GM21360 (cell line): ENCODE data around the gene CMTM2.
"Not testable (repeated sequence)": the region's sequence is repeated elsewhere in the genome, so short reads cannot be mapped to it uniquely, and the experiment has no call there.

Experiments
- ATAC-seq: cut with Tn5 transposase; IDR thresholded peaks from one replicate; pipeline ENCODE4 v1.9.1; 2021; ENCODE audit warnings: mild to moderate bottlenecking, moderate library complexity; ENCODE audit not compliant: unreplicated experiment

The CMTM2 gene

GRCh38 chr16:66581246-66581952 is 2.1 kb downstream of the CMTM2 start:
- no peak for ATAC-seq

- ATAC-seq, result no peak
Measured at GRCh38 chr16:66585481-66586239, 6.4 kb downstream of the CMTM2 start.

DNA sequence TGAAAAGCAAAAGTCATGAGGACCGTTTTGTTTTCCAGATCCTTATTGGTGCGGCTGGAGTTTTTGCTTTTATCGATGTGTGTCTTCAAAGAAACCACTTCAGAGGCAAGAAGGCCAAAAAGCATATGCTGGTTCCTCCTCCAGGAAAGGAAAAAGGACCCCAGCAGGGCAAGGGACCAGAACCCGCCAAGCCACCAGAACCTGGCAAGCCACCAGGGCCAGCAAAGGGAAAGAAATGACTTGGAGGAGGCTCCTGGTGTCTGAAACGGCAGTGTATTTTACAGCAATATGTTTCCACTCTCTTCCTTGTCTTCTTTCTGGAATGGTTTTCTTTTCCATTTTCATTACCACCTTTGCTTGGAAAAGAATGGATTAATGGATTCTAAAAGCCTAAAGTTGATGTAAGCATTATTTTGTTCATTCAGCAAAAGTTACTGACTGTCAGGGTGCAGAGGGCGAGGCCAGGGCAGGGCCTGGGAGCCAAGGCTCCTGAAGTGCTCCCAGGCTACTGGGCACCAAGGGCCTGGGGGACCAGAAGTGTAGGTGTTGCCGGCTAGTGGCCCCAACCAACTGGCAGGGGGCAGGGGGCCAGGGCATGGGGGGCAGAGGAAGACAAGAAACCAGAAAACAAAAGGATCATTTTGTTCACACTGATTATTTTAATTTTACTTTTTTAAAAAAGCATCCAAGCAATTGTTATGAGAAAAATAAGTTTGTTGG is 8.8 kb downstream of the CMTM2 start:
- no peak for ATAC-seq

- ATAC-seq, result peak; percentile 82
Measured at GRCh38 chr16:66588981-66589713, 9.9 kb downstream of the CMTM2 start.

- no peak for ATAC-seq
Measured at GRCh38 chr16:66590322-66590721, 11.1 kb downstream of the CMTM2 start.

DNA sequence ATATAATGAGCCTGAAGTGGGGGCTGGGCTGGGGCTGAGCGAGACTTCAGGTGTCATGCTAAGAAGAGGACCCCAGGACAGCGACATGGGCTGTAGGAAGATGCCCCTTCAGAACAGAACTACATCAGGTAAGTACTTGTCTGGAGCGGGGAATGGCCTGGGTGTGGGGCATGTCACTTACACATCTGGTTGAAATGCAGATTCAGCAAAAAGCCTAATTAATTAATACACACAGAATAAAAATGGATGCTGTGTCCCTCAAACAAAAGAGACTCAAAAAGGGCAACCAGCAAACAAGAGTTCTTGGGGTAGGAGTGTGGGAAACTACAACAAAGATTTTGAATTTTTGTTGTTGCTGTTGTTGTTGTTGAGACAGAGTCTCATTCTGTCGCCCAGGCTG is 11.8 kb downstream of the CMTM2 start:
- ATAC-seq, result no peak

- no peak for ATAC-seq
Measured at GRCh38 chr16:66592241-66592640, 13.0 kb downstream of the CMTM2 start.

- ATAC-seq, result no peak
Measured at GRCh38 chr16:66592814-66593213, 13.6 kb downstream of the CMTM2 start.

DNA sequence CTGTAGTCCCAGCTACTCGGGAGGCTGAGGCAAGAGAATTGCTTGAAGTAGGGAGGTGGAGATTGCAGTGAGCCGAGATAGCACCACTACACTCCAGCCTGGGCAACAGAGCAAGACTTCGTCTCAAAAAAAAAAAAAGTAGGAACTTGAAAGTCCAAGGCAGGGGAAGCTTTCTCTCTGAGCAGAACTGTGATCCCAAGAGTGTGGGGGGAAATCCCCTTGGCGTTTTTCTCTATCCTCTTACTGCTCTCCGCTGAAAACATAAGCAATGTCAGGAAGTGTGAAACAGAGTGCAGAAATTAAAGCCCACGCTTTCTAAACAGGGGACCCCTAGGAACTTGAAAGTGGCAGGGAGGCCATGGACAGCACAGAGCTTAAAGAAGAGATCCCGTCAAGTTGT is 15.5 kb downstream of the CMTM2 start:
- ATAC-seq, result peak; percentile 43

DNA sequence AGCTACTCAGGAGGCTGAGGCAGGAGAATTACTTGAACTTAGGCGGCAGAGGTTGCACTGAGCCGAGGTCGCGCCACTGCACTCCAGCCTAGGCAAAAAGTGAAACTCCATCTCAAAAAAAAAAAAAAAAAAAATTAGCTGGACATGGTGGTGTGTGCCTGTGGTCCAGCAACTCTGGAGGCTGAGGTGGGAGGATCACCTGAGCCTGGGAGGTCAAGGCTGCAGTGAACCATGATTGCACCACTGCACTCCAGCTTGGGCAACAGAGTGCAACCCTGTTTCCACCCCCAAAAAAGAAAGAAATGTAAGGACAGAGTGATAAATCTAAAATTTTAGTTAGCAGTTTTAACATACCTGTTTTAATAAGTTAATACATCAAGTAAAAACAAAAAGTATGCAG is 17.3 kb downstream of the CMTM2 start:
- ATAC-seq, result not testable (repeated sequence)

- ATAC-seq, result peak; percentile 52
Measured at GRCh38 chr16:66596986-66597848, 18.0 kb downstream of the CMTM2 start.

- no peak for ATAC-seq
Measured at GRCh38 chr16:66598111-66598510, 18.8 kb downstream of the CMTM2 start.

GRCh38 chr16:66599726-66600125 is 20.5 kb downstream of the CMTM2 start:
- ATAC-seq, result no peak

DNA sequence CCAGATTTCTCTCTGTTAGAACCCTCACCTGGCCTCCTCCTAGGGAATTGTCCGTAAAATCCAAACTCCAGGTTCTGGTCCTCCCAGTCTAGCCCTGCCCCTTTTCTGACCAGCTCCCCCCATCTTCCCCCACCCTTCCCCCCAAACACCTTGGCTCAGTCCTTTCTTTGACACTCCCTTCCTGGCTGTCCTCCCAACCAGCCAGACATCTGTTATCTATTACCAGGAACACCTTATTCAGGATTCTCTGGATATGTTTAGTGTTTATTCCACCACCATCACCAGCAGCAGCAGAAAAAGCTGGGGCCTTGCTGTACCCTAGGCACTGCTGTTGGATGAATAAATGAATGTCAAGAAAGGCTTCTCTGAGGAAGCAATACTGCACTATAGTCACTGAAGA is 21.2 kb downstream of the CMTM2 start:
- no peak for ATAC-seq

DNA sequence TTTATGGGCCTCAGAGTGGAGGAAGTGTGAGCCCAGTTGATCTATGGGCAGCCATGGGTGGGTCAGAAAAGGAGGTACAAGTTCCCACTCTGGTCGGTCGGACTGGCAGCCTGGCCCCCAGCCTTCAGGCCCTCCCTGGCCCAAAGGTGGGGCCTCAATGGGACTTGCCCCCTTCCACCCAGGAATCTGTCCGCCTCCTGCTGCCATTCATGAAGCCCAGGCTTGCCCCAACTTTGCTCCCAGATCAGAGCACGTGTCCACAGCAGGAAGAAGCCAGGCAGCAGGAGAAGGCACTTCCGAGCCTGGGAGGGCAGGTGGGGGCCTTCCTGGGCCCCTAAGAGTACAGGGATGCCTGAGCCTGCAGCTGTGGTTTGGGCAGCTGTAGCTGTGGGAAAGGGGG is 22.2 kb downstream of the CMTM2 start:
- no peak for ATAC-seq

- no peak for ATAC-seq
Measured at GRCh38 chr16:66603537-66604375, 24.5 kb downstream of the CMTM2 start.

DNA sequence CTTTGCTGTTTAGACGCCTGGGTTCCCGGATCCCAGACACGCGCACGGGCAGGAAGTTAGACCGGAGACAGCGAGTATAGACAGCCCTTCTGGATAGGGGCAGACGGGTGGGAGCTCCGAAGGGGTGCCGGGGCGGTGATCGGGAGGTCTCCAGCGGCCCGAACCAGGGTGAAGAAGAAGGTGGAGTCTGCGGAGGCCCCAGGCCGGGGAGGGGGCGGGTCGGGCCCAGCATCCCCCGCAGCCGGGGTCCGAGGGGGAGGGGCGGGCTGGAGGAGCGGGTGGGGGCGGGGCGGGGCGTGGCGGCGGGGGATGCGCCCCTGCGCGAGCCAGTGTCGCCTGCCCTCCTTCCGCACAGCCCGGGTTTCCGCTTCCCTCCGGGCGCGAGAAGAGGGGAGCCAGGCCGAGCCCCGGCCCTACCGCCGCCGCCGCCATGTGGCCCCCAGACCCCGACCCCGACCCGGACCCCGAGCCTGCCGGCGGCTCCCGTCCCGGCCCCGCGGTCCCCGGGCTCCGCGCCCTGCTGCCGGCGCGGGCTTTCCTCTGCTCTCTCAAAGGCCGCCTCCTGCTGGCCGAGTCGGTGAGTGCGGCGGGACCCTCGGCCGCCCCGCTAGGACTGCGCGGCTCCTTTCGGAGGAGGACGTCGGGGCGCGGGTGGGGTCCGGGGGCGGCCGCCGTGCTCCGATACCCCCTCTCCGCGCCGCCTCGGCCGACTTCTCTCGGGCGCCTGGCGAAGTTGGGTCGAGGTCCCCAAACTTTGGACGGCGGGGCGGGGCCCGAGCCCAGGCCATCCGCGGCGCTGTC is 25.3 kb downstream of the CMTM2 start, which contains the start of gene CMTM3:
CMTM3 (plus strand) TSS at position 329 of the 801 bp plus-strand sequence; CDS start at position 431, 102 bp downstream.
- ATAC-seq, result no peak
